Naive B cell (primary cell): ENCODE measurements around the gene TPCN2. TPM values are rescaled to one million over a fixed set of nuclear protein-coding genes. Genes with fewer than 3 reads are reported as not detected.
A peak's percentile ranks its signal among the peaks of the same experiment; 100 is the strongest.

Source experiments
- ATAC-seq, 2 donors: fragments of 150-1000 bp; cut with Tn5 transposase; 2 replicates each; pipeline ENCODE4 v1.10.0; 2021; ENCODE audit warnings: low read depth in 2 of 2, mild to moderate bottlenecking in 2 of 2, moderate library complexity in 2 of 2
- DNase-seq: peaks from one replicate; pipeline ENCODE4 v3.0.0; 2022
- H3K27ac Mint-ChIP-seq, 6 donors: one replicate each; pipeline ENCODE4 v1.8.0; 2020 to 2022; ENCODE audit warnings: mild to moderate bottlenecking in 6 of 6, mixed read lengths in 6 of 6, moderate library complexity in 5 of 6, inconsistent platforms in 2 of 6
- H3K27me3 Mint-ChIP-seq, 3 donors: one replicate each; pipeline ENCODE4 v1.8.0; 2021 to 2022; ENCODE audit warnings: mixed read lengths in 3 of 3, mild to moderate bottlenecking in 1 of 3
- H3K36me3 Mint-ChIP-seq, 2 donors: one replicate each; pipeline ENCODE4 v1.8.0; 2020 to 2022; ENCODE audit warnings: mixed read lengths in 2 of 2, inconsistent platforms in 1 of 2, mild to moderate bottlenecking in 1 of 2
- H3K4me1 Mint-ChIP-seq, 3 donors: one replicate each; pipeline ENCODE4 v1.8.0; 2020 to 2022; ENCODE audit warnings: mixed read lengths in 3 of 3, inconsistent platforms in 1 of 3, mild to moderate bottlenecking in 1 of 3, moderate library complexity in 1 of 3
- H3K4me3 Mint-ChIP-seq, 8 donors: one replicate each; pipeline ENCODE4 v1.8.0; 2020 to 2022; ENCODE audit warnings: mild to moderate bottlenecking in 8 of 8, mixed read lengths in 8 of 8, moderate library complexity in 8 of 8, inconsistent platforms in 2 of 8
- H3K9me3 Mint-ChIP-seq, 7 donors: one replicate each; pipeline ENCODE4 v1.8.0; 2020 to 2022; ENCODE audit warnings: mixed read lengths in 7 of 7, mild to moderate bottlenecking in 5 of 7, inconsistent platforms in 2 of 7, moderate library complexity in 1 of 7
- polyA plus RNA-seq, 6 donors: library from polyadenylated mRNA; unstranded; fragments of 300-500 nt; fragmentation: Illumina TruSeq; gene quantifications; one replicate each; pipeline ENCODE4 v1.2.3, GENCODE V29; 2021; ENCODE audit warnings: low read depth in 6 of 6

The TPCN2 gene
- polyA plus RNA-seq, 6 donors from 2014 or later: 4.8 to 12.5 (median 6.9) TPM

GRCh38 chr11:69115586-69116560 lies 67.1 kb downstream of the TPCN2 start:
- ATAC-seq: no peak
- Mint-ChIP-seq H3K27me3 (peaks cover 0 to 5% (median 0%) of the 10 kb centered on the region in 3 donors), H3K4me3 (no peak overlapping the region), H3K9me3 (peaks cover 0 to 3% (median 0%) of the 10 kb centered on the region in 7 donors), H3K4me1 (no peaks in the 10 kb centered on the region), H3K27ac (no peak overlapping the region), H3K36me3 (no peaks in the 10 kb centered on the region)
- no peak for DNase-seq

GRCh38 chr11:69116671-69117070 lies 67.9 kb downstream of the TPCN2 start:
- H3K4me3 Mint-ChIP-seq: no peak overlapping the region
- peaks cover 0 to 3% (median 0%) of the 10 kb centered on the region in 3 donors for H3K4me1 Mint-ChIP-seq
- no peak for ATAC-seq
- DNase-seq: no peak
- peaks cover 0 to 12% (median 0%) of the 10 kb centered on the region in 3 donors for H3K27me3 Mint-ChIP-seq
- H3K36me3 Mint-ChIP-seq: no peaks in the 10 kb centered on the region
- no peak overlapping the region for H3K27ac Mint-ChIP-seq
- H3K9me3 Mint-ChIP-seq: peaks cover 0 to 3% (median 0%) of the 10 kb centered on the region in 7 donors

- no peaks in the 10 kb centered on the region for H3K36me3 Mint-ChIP-seq
- no peak overlapping the region for H3K27ac Mint-ChIP-seq
- no peak for ATAC-seq
- H3K4me3 Mint-ChIP-seq: peak overlapping the region in 1 of 8 donors; percentile 12
- peaks cover 13 to 16% (median 15%) of the 10 kb centered on the region in 3 donors for H3K4me1 Mint-ChIP-seq
- peaks cover 0 to 7% (median 0%) of the 10 kb centered on the region in 3 donors for H3K27me3 Mint-ChIP-seq
- H3K9me3 Mint-ChIP-seq: peaks cover 0 to 3% (median 0%) of the 10 kb centered on the region in 7 donors
- no peak for DNase-seq
These were observed 70.5 kb downstream of the TPCN2 start for GRCh38 chr11:69119190-69119589.

DNA sequence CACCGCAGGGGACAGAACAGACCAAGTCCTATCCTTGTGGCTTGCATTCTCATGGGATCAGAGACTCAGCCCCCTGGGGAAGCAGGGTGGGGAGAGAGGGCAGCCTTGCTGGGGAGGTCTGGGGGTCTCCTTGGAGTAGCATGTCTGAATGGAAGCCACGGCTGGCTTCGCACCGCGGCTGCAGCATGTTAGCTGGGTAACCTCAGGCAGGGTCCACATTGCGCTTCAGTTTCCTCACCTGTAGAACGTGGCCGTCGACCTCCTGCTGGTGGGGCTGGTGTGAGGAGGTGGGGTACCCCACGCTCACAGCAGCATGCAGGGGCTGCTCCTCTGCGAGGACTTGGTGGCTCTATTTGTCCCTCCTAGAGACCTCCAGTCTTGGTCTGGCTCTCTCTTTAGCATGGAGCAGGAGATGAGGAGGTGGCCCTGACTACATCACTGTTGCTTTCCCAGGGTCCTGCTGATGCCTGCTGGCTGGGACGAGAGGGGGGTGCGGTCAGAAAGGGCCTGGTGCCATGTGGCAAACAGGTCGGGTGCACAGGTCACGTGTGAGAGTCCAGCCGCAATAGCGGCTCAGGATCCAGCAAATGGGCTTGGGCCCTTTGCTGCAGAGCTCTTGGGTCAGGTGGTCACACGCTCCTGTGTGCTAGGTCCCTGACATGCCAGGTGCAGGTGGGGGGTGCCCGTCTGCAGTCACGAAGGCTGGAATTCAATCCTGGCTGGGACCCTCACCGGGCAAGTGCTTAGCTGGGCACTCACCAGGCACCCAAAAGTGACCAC lies 71.6 kb downstream of the TPCN2 start:
- H3K4me3 Mint-ChIP-seq: no peak overlapping the region
- H3K27me3 Mint-ChIP-seq: peaks cover 0 to 7% (median 0%) of the 10 kb centered on the region in 3 donors
- no peak overlapping the region for H3K27ac Mint-ChIP-seq
- no peak for DNase-seq
- H3K9me3 Mint-ChIP-seq: peaks cover 0 to 3% (median 0%) of the 10 kb centered on the region in 7 donors
- peaks cover 15 to 20% (median 16%) of the 10 kb centered on the region in 3 donors for H3K4me1 Mint-ChIP-seq
- H3K36me3 Mint-ChIP-seq: no peaks in the 10 kb centered on the region
- no peak for ATAC-seq

DNA sequence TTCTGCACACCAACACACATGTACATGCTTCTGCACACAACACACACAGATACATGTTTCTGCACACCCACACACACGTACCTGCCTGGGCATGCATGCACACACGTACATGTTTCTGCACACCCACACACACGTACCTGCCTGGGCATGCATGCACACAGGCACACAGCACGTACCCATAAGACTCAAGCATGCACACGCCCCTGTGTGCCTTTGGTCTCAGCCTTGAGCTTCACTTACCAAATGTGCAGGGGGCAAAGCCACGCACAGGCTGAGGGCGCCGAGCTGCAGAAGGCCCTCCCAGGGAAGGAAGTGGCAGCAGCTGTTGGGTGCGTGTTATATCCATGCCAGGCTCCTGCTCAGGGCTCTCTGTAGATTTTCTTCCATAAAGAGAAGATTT lies 72.3 kb downstream of the TPCN2 start:
- ATAC-seq (no peak), DNase-seq (no peak)
- no peak overlapping the region for H3K4me3 Mint-ChIP-seq
- H3K27ac Mint-ChIP-seq: peak overlapping the region in 1 of 6 donors; percentile 43
- peaks cover 0 to 3% (median 0%) of the 10 kb centered on the region in 7 donors for H3K9me3 Mint-ChIP-seq
- no peaks in the 10 kb centered on the region for H3K36me3 Mint-ChIP-seq
- H3K4me1 Mint-ChIP-seq: peaks cover 15 to 20% (median 16%) of the 10 kb centered on the region in 3 donors
- peaks cover 0 to 7% (median 0%) of the 10 kb centered on the region in 3 donors for H3K27me3 Mint-ChIP-seq

- ATAC-seq: no peak
- peaks cover 0 to 3% (median 0%) of the 10 kb centered on the region in 7 donors for H3K9me3 Mint-ChIP-seq
- H3K27me3 Mint-ChIP-seq: peaks cover 0 to 7% (median 0%) of the 10 kb centered on the region in 3 donors
- H3K4me1 Mint-ChIP-seq: peaks cover 15 to 20% (median 16%) of the 10 kb centered on the region in 3 donors
- H3K4me3 Mint-ChIP-seq: no peak overlapping the region
- DNase-seq: no peak
- peak overlapping the region in 1 of 6 donors; percentile 81 for H3K27ac Mint-ChIP-seq
- no peaks in the 10 kb centered on the region for H3K36me3 Mint-ChIP-seq
These were observed 73.0 kb downstream of the TPCN2 start for GRCh38 chr11:69121621-69122325.

- H3K4me1 Mint-ChIP-seq: peaks cover 15 to 20% (median 16%) of the 10 kb centered on the region in 3 donors
- peak overlapping the region in 1 of 6 donors; percentile 56 for H3K27ac Mint-ChIP-seq
- H3K4me3 Mint-ChIP-seq: peak overlapping the region in 2 of 8 donors; percentile 29 to 68
These were observed 73.5 kb downstream of the TPCN2 start for GRCh38 chr11:69122326-69122629.

GRCh38 chr11:69122630-69123431 lies 74.1 kb downstream of the TPCN2 start:
- ATAC-seq (peak in 1 of 2 donors; percentile 34), DNase-seq (no peak)
- no peaks in the 10 kb centered on the region for H3K36me3 Mint-ChIP-seq
- H3K9me3 Mint-ChIP-seq: peaks cover 0 to 6% (median 1%) of the 10 kb centered on the region in 7 donors
- H3K4me3 Mint-ChIP-seq: peak overlapping the region in 6 of 8 donors; percentile 29 to 68 (median 38)
- peaks cover 15 to 20% (median 16%) of the 10 kb centered on the region in 3 donors for H3K4me1 Mint-ChIP-seq
- H3K27me3 Mint-ChIP-seq: peaks cover 0 to 7% (median 0%) of the 10 kb centered on the region in 3 donors
- peak overlapping the region in 3 of 6 donors; percentile 29 to 56 (median 32) for H3K27ac Mint-ChIP-seq

More at GRCh38 chr11:69122326-69122629, 73.5 kb downstream of the TPCN2 start:
- H3K9me3 Mint-ChIP-seq: peaks cover 0 to 3% (median 0%) of the 10 kb centered on the region in 7 donors
- no peak for DNase-seq
- no peak for ATAC-seq
- H3K27me3 Mint-ChIP-seq: peaks cover 0 to 7% (median 0%) of the 10 kb centered on the region in 3 donors
- H3K36me3 Mint-ChIP-seq: no peaks in the 10 kb centered on the region

- H3K27me3 Mint-ChIP-seq: peaks cover 0 to 7% (median 0%) of the 10 kb centered on the region in 3 donors
- H3K4me1 Mint-ChIP-seq: peaks cover 15 to 20% (median 16%) of the 10 kb centered on the region in 3 donors
- peaks cover under 1 to 14% (median 10%) of the 10 kb centered on the region in 7 donors for H3K9me3 Mint-ChIP-seq
- ATAC-seq: no peak
- peak overlapping the region in 2 of 8 donors; percentile 13 to 40 for H3K4me3 Mint-ChIP-seq
- DNase-seq: no peak
- peaks cover 0 to 2% of the 10 kb centered on the region in 2 donors for H3K36me3 Mint-ChIP-seq
- H3K27ac Mint-ChIP-seq: peak overlapping the region in 2 of 6 donors; percentile 42 to 54
These were observed 75.1 kb downstream of the TPCN2 start for GRCh38 chr11:69123593-69124545.

- H3K4me1 Mint-ChIP-seq: peaks cover 15 to 20% (median 16%) of the 10 kb centered on the region in 3 donors
- H3K4me3 Mint-ChIP-seq: no peak overlapping the region
- peaks cover 3 to 16% (median 13%) of the 10 kb centered on the region in 7 donors for H3K9me3 Mint-ChIP-seq
- peaks cover 0 to 7% (median 0%) of the 10 kb centered on the region in 3 donors for H3K27me3 Mint-ChIP-seq
- ATAC-seq: no peak
- peaks cover 0 to 8% of the 10 kb centered on the region in 2 donors for H3K36me3 Mint-ChIP-seq
- no peak overlapping the region for H3K27ac Mint-ChIP-seq
- no peak for DNase-seq
These were observed 77.1 kb downstream of the TPCN2 start for GRCh38 chr11:69125861-69126260.

DNA sequence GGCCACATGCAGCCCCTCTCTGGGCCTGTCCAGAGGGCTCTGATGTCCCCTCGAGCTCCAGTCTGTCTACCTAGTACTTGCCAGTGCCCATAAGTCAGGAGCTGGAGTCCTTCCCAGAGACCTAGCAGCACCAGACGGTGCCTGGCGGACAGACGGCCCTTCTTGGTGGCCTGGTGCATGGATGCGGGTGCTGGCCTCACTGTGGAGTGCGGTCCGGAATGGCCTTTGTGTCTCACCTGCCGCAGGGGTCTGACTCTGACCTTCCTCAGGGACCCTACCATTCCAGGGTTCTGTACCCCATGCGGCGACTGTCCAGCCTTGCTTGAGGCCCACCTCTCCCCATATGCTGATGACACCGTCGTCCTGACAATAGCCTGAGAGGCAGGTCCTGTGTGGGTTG lies 77.6 kb downstream of the TPCN2 start:
- peaks cover 0 to 3% (median 0%) of the 10 kb centered on the region in 3 donors for H3K27me3 Mint-ChIP-seq
- DNase-seq: no peak
- no peak overlapping the region for H3K27ac Mint-ChIP-seq
- no peak overlapping the region for H3K4me3 Mint-ChIP-seq
- peaks cover 3 to 16% (median 13%) of the 10 kb centered on the region in 7 donors for H3K9me3 Mint-ChIP-seq
- peaks cover 15 to 19% (median 16%) of the 10 kb centered on the region in 3 donors for H3K4me1 Mint-ChIP-seq
- peaks cover 0 to 8% of the 10 kb centered on the region in 2 donors for H3K36me3 Mint-ChIP-seq
- no peak for ATAC-seq
